GM10847 (cell line): ENCODE results near the gene ELF1.

Experiments
- POLR2A ChIP-seq: IDR thresholded peaks from 2 replicates; pipeline ENCODE4 v1.6.1; 2011; ENCODE audit not compliant: insufficient read length; ENCODE audit errors: extremely low read depth

Gene ELF1

DNA sequence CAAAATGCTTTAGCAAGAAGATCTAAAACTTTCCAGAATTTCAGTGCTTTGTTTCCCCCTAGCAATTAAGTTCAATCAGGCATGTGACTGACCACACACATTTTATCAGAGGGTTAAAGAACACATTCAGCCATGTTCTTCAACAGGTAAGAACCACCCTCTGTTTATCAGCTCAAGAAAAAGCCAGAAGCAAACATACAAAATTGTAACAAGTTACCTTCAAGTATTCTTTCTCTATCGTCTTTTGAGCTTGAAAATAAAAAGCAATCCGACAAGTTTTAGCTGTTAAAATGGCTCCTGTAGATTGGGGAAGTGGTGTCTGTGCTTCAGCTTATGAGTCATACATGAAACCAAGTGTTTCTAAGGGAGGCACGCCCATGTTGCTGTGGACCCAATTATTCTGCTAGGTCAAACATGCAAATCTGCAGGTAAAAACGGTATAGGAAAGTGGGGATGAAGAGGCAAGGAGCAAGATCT, at the start of gene ELF1:
TSS of gene ELF1 (minus strand) at position 306 of the 477 bp plus-strand sequence. CDS start 37,262 bp downstream, outside the sequence.
- no peak for TF ChIP-seq POLR2A

GRCh38 chr13:41065078-41065477, 46.0 kb upstream of the ELF1 start:
- TF ChIP-seq POLR2A, result no peak

- TF ChIP-seq POLR2A, result no peak
Observed at GRCh38 chr13:41064493-41064892, 45.4 kb upstream of the ELF1 start.

DNA sequence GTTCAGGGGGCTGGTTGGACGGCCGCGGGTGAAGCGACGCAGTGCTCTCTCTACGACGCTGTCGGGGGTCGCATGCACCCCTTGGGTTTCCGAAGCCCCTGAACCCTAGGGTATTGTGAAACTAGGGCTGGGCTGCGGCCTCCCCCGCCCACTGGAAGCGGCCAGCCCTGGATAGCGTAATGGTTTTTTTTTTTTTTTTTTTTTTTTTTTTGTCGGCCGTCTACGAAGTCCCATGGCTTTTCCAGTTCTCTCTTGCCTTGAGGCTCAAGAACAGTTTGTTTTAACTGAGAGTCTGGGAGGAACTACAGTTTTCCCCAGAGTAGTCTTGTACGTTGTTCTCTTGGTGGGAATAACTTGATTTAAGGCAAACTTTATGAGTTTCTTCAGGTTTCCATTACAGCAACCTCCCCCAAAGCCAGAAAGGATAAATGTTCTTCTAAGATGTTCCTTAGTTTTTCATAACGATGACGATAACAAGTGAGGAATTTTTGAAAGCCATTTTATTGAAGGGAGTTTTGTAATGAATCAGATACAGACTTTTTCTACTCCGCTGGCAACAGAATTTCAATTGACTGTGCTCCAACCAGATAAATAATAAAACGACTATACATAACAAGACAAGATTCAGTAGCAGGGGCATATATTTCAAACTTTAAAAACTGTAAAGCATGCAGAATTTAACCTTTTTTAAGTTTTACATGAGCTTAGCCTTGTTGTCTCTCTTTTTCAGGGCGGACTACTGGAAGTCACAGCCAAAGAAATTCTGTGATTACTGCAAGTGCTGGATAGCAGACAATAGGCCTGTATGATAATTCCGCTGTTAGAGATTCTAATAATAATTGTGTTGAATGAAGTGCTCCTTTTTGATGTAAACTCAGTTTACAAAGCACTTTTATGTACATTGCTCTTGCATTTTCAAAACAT, 43.1 kb upstream of the ELF1 start:
- TF ChIP-seq POLR2A, result no peak

- TF ChIP-seq POLR2A, result peak; percentile 36
Observed at GRCh38 chr13:41061075-41061913, 42.2 kb upstream of the ELF1 start, which contains the start of gene WBP4. TSS of gene WBP4 (plus strand) at chr13:41061509. CDS start at chr13:41061674, 165 bp downstream.

- no peak for TF ChIP-seq POLR2A
Observed at GRCh38 chr13:41060724-41061074, 41.6 kb upstream of the ELF1 start.

- peak; percentile 66 for TF ChIP-seq POLR2A
Observed at GRCh38 chr13:41060082-41060723, 41.1 kb upstream of the ELF1 start.

GRCh38 chr13:41059456-41060081, 40.5 kb upstream of the ELF1 start:
- TF ChIP-seq POLR2A, result no peak

DNA sequence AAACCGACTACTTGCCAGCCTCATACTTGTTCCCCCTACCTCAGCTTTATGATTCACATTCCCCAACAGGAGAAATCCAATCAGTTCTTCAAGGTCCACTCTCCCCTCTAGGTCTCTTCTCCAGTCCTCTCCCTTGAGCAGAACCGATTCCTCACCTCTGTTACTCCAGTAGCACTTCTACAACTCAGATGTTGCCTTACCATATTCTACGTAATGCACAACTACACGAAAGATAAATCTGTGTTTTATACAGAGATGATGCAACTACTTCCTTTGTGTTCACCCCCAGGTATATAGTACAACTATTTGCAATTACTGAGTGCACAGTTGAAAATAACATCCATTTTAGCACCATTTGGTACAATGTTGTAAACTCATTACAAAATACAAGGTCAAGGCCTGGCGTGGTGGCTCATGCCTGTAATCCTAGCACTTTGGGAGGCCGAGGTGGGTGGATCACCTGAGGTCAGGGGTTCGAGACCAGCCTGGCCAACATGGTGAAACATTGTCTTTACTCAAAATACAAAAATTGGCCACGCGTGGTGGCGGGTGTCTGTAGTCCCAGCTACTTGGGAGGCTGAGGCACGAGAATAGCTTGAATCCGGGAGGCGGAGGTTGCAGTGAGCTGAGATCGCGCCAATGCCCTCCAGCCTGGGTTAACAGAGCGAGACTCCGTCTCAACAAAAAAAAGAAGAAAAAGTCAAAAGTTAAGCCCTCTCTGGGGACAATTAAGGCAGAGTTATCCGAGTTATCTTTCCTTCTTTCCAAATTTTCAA, 39.4 kb upstream of the ELF1 start:
- TF ChIP-seq POLR2A, result no peak

DNA sequence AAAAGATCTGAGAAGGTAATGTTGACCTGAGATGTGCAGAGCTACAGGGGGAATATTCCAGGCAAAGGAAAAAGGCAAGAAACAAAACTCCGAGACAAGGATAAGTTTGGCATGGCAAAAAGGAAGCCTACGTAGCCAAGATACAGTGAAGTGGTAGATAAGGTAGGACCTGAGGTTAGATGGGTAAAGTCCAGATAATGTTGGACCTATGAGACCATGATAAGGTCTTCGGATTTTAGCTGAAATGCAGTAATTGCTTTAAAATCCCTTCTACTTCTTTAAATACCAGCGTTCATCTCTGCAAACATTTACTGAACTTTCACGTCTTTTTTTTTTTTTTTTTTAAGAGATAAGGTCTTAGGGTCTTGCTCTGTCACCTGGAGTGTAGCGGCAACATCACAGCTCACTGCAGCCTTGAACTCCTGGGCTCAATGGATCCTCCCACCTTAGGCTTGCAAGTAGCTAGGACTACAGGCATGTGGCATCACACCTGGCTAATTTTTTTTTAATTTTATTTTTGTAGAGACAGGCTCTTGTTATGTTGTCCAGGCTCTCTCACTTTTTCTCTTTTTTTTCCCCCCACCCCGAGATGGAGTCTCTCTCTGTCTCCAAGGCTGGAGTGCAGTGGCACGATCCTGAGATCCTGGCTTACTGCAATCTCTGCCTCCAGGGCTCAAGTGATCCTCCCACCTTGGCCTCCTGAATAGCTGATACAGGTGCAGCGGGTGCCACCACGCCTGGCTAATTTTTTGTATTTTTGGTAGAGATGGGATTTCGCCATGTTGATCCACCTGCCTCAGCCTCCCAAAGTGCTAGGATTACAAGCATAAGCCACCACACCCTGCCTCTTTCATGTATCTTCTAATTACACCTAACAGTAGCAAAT, 38.0 kb upstream of the ELF1 start:
- no peak for TF ChIP-seq POLR2A

DNA sequence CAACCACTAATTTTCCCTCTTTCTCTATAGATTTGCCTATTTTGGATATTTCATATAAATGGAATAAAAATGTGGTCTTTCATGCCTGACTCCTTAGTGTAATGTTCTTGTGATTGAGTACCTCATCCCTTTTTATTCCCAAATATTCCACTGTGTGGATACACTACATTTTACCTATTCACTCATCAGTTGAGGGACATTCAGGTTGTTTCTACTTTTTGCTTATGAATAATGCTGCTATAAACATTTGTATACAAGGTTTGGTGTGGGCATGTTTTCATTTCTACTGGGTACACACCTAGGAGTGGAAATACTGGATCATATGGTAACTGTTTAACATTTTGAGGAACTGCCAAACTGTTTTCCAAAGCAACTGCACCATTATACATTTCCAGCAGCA, 37.1 kb upstream of the ELF1 start:
- TF ChIP-seq POLR2A, result no peak

DNA sequence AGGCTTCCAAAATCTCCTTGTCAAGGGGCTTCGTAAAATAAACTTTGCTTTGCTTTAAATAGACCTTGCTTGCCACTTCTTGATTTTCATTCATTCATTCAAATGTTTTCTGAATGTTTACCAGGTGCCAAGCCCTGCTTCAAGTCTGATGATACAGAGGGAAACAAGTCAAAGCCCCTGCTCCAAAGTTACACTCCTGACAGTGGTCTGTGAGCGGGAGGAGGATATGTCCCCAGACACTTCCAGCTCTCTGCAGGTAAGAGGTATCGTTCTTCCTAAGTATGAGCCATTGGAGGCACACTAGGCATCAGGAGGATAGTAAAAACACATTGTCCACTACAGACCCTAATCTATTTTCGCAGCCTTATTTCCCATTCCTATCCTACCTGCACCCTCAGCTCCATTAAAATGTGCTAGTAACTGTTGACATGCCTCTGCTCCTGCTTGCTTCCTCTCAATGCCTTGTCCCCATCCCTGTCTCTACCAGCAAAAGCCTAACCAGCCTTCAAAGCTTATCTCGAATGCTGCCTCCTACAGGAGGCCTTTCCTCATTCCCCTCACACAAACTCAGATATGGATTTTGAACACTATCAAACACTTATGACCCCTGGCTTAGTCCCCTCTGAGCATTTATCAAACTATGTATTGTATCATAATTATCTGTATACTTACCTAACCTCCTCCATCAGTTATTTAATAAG, 36.0 kb upstream of the ELF1 start:
- no peak for TF ChIP-seq POLR2A
